Measurements from ENCODE around the gene TREML4.

- TF ChIP-seq POLR2AphosphoS5 (IDR thresholded peaks at IDR 0.05; ENCODE audit: low read depth, low read length) (no peak), TAF1 (IDR thresholded peaks at IDR 0.05; ENCODE audit: borderline replicate concordance, insufficient read depth, low read length) (no peak), REST (IDR thresholded peaks at IDR 0.05; ENCODE audit: insufficient read depth in 1 of 2, low read depth in 2 of 2, low read length in 2 of 2) (no peak)
Observed at GRCh38 chr6:41204156-41204555, 24.0 kb upstream of the TREML4 start.
